WTC11 (cell line): ENCODE data around the gene ZNF583. TPM values are rescaled to one million over a fixed set of nuclear protein-coding genes. Genes with fewer than 3 reads are reported as not detected.

ENCODE experiments used
- ATAC-seq: fragments of 200-7000 bp; cut with Tn5 transposase; 2 replicates; pipeline ENCODE4 v1.10.0; 2021; ENCODE audit warnings: mild to moderate bottlenecking, moderate library complexity
- CTCF ChIA-PET: fragments of 300-600 bp; sonication (Branson Sonifier 250); formaldehyde crosslinking; loops from one replicate; lab custom pipeline; 2021; ENCODE audit warnings: antibody characterized with exemption; lab: Charles Lee
- POLR2A ChIA-PET: fragments of 350-600 bp; sonication (Branson Sonifier 250); formaldehyde crosslinking; loops from one replicate; lab custom pipeline; 2021; ENCODE audit warnings: antibody characterized with exemption; lab: Charles Lee
- DNase-seq: peaks from one replicate; pipeline ENCODE4 v3.0.0; 2021; ENCODE audit warnings: low spot score
- H3K27ac Mint-ChIP-seq: 2 replicates; pipeline ENCODE4 v1.8.0; 2021; ENCODE audit warnings: mixed read lengths
- H3K27me3 Mint-ChIP-seq: 2 replicates; pipeline ENCODE4 v1.8.0; 2021; ENCODE audit warnings: low read depth, mild to moderate bottlenecking, moderate library complexity, mixed read lengths
- H3K36me3 Mint-ChIP-seq: 2 replicates; pipeline ENCODE4 v1.8.0; 2021; ENCODE audit warnings: mixed read lengths
- H3K4me1 Mint-ChIP-seq: 2 replicates; pipeline ENCODE4 v1.8.0; 2022; ENCODE audit warnings: mixed read lengths
- H3K4me3 Mint-ChIP-seq: 2 replicates; pipeline ENCODE4 v1.8.0; 2021; ENCODE audit warnings: mild to moderate bottlenecking, moderate library complexity, mixed read lengths
- H3K9me3 Mint-ChIP-seq: 2 replicates; pipeline ENCODE4 v1.8.0; 2021; ENCODE audit warnings: mixed read lengths
- ATF1 ChIP-seq: sonication (generic); formaldehyde crosslinking; IDR thresholded peaks from 2 replicates; pipeline ENCODE4 v1.8.1; 2023; ENCODE audit warnings: mild to moderate bottlenecking, moderate library complexity, missing genetic modification reagents
- ETV6 ChIP-seq: sonication (generic); formaldehyde crosslinking; IDR thresholded peaks from 2 replicates; pipeline ENCODE4 v1.8.1; 2022; ENCODE audit warnings: mild to moderate bottlenecking, missing genetic modification reagents
- KAT7 ChIP-seq: sonication (generic); formaldehyde crosslinking; IDR thresholded peaks from 2 replicates; pipeline ENCODE4 v1.8.1; 2023; ENCODE audit warnings: missing genetic modification reagents, mild to moderate bottlenecking, borderline replicate concordance
- RORB ChIP-seq: fragments of 250-450 bp; sonication (Bioruptor Pico); IDR thresholded peaks from 2 replicates; pipeline ENCODE4 v1.9.0; 2021; ENCODE audit warnings: mild to moderate bottlenecking
- TEAD1 ChIP-seq: sonication (generic); formaldehyde crosslinking; IDR thresholded peaks from 2 replicates; pipeline ENCODE4 v1.8.0; 2022; ENCODE audit warnings: mild to moderate bottlenecking, missing genetic modification reagents
- ZNF121 ChIP-seq: sonication (generic); formaldehyde crosslinking; IDR thresholded peaks from 2 replicates; pipeline ENCODE4 v1.8.0; 2023; ENCODE audit warnings: missing genetic modification reagents
- ZNF232 ChIP-seq: sonication (generic); formaldehyde crosslinking; IDR thresholded peaks from 2 replicates; pipeline ENCODE4 v1.8.0; 2022; ENCODE audit warnings: mild to moderate bottlenecking, missing genetic modification reagents
- ZNF416 ChIP-seq: fragments of 250-450 bp; sonication (Bioruptor Pico); IDR thresholded peaks from 2 replicates; pipeline ENCODE4 v1.9.0; 2021; ENCODE audit warnings: mild to moderate bottlenecking, inconsistent platforms
- total RNA-seq: library from RNA; stranded (reverse); gene quantifications from 3 replicates; pipeline ENCODE4 v1.2.3, GENCODE V29; 2021
- TF ChIP-seq, protein P1 (sequence below): sonication (generic); formaldehyde crosslinking; IDR thresholded peaks from 2 replicates; pipeline ENCODE4 v1.8.0; 2022; ENCODE audit warnings: mild to moderate bottlenecking, missing genetic modification reagents
- TF ChIP-seq, protein P2 (sequence below): sonication (generic); formaldehyde crosslinking; IDR thresholded peaks from 2 replicates; pipeline ENCODE4 v1.8.1; 2023; ENCODE audit warnings: mild to moderate bottlenecking, missing genetic modification reagents
- TF ChIP-seq, protein P3 (sequence below): fragments of 250-450 bp; sonication (Bioruptor Pico); IDR thresholded peaks from 2 replicates; pipeline ENCODE4 v1.8.0; 2021; ENCODE audit warnings: mild to moderate bottlenecking
- TF ChIP-seq, protein P4 (sequence below): fragments of 250-450 bp; sonication (Bioruptor Pico); IDR thresholded peaks from 2 replicates; pipeline ENCODE4 v1.9.0; 2021; ENCODE audit warnings: mild to moderate bottlenecking, borderline replicate concordance
- TF ChIP-seq, protein P5 (sequence below): fragments of 200-600 bp; IDR thresholded peaks from 2 replicates; pipeline ENCODE4 v1.8.0; 2022; ENCODE audit warnings: antibody characterized with exemption
- TF ChIP-seq, protein P6 (sequence below): sonication (generic); formaldehyde crosslinking; IDR thresholded peaks from 2 replicates; pipeline ENCODE4 v1.8.0; 2022; ENCODE audit warnings: mild to moderate bottlenecking, missing genetic modification reagents
- TF ChIP-seq, protein P7 (sequence below): sonication (generic); formaldehyde crosslinking; IDR thresholded peaks from 2 replicates; pipeline ENCODE4 v1.8.0; 2023; ENCODE audit warnings: mild to moderate bottlenecking, missing genetic modification reagents
- TF ChIP-seq, protein P8 (sequence below): fragments of 250-450 bp; sonication (Bioruptor Pico); IDR thresholded peaks from 2 replicates; pipeline ENCODE4 v1.9.0; 2021; ENCODE audit warnings: moderate library complexity, mild to moderate bottlenecking, inconsistent platforms, borderline replicate concordance
- TF ChIP-seq, protein P9 (sequence below): sonication (generic); formaldehyde crosslinking; conservative IDR thresholded peaks from 2 replicates; pipeline ENCODE4 v1.8.1; 2022; ENCODE audit warnings: mild to moderate bottlenecking, missing genetic modification reagents

ZNF583 gene
- total RNA-seq, 1 experiment from 2014 or later, result 2.3 TPM

DNA sequence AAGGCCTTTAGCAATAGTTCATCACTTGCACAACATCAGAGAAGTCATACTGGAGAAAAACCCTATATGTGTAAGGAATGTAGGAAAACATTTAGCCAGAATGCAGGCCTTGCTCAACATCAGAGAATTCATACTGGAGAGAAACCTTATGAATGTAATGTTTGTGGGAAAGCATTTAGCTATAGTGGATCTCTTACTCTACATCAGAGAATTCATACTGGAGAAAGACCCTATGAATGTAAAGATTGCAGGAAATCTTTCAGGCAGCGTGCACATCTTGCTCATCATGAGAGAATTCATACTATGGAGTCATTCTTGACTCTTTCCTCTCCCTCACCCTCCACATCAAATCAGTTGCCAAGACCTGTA, 19.8 kb downstream of the ZNF583 start:
- ChIA-PET CTCF (no interaction called here), POLR2A (no interaction called here)
- Mint-ChIP-seq H3K27me3 (peaks cover 19% of the 10 kb centered on the region), H3K4me1 (no peaks in the 10 kb centered on the region), H3K9me3 (peaks cover 87% of the 10 kb centered on the region), H3K4me3 (no peak overlapping the region), H3K36me3 (peaks cover 83% of the 10 kb centered on the region), H3K27ac (no peak overlapping the region)
- TF ChIP-seq, protein P1, sequence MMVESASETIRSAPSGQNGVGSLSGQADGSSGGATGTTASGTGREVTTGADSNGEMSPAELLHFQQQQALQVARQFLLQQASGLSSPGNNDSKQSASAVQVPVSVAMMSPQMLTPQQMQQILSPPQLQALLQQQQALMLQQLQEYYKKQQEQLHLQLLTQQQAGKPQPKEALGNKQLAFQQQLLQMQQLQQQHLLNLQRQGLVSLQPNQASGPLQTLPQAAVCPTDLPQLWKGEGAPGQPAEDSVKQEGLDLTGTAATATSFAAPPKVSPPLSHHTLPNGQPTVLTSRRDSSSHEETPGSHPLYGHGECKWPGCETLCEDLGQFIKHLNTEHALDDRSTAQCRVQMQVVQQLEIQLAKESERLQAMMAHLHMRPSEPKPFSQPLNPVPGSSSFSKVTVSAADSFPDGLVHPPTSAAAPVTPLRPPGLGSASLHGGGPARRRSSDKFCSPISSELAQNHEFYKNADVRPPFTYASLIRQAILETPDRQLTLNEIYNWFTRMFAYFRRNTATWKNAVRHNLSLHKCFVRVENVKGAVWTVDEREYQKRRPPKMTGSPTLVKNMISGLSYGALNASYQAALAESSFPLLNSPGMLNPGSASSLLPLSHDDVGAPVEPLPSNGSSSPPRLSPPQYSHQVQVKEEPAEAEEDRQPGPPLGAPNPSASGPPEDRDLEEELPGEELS (CRISPR knock-in tag), result no peak
- TF ChIP-seq ZNF232 (CRISPR knock-in tag), result no peak
- TF ChIP-seq, protein P2, sequence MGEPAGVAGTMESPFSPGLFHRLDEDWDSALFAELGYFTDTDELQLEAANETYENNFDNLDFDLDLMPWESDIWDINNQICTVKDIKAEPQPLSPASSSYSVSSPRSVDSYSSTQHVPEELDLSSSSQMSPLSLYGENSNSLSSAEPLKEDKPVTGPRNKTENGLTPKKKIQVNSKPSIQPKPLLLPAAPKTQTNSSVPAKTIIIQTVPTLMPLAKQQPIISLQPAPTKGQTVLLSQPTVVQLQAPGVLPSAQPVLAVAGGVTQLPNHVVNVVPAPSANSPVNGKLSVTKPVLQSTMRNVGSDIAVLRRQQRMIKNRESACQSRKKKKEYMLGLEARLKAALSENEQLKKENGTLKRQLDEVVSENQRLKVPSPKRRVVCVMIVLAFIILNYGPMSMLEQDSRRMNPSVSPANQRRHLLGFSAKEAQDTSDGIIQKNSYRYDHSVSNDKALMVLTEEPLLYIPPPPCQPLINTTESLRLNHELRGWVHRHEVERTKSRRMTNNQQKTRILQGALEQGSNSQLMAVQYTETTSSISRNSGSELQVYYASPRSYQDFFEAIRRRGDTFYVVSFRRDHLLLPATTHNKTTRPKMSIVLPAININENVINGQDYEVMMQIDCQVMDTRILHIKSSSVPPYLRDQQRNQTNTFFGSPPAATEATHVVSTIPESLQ (CRISPR knock-in tag), result no peak
- no peak for TF ChIP-seq TEAD1 (CRISPR knock-in tag)
- TF ChIP-seq, protein P3, sequence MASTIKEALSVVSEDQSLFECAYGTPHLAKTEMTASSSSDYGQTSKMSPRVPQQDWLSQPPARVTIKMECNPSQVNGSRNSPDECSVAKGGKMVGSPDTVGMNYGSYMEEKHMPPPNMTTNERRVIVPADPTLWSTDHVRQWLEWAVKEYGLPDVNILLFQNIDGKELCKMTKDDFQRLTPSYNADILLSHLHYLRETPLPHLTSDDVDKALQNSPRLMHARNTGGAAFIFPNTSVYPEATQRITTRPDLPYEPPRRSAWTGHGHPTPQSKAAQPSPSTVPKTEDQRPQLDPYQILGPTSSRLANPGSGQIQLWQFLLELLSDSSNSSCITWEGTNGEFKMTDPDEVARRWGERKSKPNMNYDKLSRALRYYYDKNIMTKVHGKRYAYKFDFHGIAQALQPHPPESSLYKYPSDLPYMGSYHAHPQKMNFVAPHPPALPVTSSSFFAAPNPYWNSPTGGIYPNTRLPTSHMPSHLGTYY (CRISPR knock-in tag), result no peak
- TF ChIP-seq, protein P4, sequence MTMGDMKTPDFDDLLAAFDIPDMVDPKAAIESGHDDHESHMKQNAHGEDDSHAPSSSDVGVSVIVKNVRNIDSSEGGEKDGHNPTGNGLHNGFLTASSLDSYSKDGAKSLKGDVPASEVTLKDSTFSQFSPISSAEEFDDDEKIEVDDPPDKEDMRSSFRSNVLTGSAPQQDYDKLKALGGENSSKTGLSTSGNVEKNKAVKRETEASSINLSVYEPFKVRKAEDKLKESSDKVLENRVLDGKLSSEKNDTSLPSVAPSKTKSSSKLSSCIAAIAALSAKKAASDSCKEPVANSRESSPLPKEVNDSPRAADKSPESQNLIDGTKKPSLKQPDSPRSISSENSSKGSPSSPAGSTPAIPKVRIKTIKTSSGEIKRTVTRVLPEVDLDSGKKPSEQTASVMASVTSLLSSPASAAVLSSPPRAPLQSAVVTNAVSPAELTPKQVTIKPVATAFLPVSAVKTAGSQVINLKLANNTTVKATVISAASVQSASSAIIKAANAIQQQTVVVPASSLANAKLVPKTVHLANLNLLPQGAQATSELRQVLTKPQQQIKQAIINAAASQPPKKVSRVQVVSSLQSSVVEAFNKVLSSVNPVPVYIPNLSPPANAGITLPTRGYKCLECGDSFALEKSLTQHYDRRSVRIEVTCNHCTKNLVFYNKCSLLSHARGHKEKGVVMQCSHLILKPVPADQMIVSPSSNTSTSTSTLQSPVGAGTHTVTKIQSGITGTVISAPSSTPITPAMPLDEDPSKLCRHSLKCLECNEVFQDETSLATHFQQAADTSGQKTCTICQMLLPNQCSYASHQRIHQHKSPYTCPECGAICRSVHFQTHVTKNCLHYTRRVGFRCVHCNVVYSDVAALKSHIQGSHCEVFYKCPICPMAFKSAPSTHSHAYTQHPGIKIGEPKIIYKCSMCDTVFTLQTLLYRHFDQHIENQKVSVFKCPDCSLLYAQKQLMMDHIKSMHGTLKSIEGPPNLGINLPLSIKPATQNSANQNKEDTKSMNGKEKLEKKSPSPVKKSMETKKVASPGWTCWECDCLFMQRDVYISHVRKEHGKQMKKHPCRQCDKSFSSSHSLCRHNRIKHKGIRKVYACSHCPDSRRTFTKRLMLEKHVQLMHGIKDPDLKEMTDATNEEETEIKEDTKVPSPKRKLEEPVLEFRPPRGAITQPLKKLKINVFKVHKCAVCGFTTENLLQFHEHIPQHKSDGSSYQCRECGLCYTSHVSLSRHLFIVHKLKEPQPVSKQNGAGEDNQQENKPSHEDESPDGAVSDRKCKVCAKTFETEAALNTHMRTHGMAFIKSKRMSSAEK (CRISPR knock-in tag), result no peak
- no peak for TF ChIP-seq RORB (CRISPR knock-in tag)
- TF ChIP-seq, protein P5, sequence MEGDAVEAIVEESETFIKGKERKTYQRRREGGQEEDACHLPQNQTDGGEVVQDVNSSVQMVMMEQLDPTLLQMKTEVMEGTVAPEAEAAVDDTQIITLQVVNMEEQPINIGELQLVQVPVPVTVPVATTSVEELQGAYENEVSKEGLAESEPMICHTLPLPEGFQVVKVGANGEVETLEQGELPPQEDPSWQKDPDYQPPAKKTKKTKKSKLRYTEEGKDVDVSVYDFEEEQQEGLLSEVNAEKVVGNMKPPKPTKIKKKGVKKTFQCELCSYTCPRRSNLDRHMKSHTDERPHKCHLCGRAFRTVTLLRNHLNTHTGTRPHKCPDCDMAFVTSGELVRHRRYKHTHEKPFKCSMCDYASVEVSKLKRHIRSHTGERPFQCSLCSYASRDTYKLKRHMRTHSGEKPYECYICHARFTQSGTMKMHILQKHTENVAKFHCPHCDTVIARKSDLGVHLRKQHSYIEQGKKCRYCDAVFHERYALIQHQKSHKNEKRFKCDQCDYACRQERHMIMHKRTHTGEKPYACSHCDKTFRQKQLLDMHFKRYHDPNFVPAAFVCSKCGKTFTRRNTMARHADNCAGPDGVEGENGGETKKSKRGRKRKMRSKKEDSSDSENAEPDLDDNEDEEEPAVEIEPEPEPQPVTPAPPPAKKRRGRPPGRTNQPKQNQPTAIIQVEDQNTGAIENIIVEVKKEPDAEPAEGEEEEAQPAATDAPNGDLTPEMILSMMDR, result no peak
- TF ChIP-seq, protein P6, sequence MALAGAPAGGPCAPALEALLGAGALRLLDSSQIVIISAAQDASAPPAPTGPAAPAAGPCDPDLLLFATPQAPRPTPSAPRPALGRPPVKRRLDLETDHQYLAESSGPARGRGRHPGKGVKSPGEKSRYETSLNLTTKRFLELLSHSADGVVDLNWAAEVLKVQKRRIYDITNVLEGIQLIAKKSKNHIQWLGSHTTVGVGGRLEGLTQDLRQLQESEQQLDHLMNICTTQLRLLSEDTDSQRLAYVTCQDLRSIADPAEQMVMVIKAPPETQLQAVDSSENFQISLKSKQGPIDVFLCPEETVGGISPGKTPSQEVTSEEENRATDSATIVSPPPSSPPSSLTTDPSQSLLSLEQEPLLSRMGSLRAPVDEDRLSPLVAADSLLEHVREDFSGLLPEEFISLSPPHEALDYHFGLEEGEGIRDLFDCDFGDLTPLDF (CRISPR knock-in tag), result no peak
- no peak for TF ChIP-seq ATF1
- TF ChIP-seq, protein P7, sequence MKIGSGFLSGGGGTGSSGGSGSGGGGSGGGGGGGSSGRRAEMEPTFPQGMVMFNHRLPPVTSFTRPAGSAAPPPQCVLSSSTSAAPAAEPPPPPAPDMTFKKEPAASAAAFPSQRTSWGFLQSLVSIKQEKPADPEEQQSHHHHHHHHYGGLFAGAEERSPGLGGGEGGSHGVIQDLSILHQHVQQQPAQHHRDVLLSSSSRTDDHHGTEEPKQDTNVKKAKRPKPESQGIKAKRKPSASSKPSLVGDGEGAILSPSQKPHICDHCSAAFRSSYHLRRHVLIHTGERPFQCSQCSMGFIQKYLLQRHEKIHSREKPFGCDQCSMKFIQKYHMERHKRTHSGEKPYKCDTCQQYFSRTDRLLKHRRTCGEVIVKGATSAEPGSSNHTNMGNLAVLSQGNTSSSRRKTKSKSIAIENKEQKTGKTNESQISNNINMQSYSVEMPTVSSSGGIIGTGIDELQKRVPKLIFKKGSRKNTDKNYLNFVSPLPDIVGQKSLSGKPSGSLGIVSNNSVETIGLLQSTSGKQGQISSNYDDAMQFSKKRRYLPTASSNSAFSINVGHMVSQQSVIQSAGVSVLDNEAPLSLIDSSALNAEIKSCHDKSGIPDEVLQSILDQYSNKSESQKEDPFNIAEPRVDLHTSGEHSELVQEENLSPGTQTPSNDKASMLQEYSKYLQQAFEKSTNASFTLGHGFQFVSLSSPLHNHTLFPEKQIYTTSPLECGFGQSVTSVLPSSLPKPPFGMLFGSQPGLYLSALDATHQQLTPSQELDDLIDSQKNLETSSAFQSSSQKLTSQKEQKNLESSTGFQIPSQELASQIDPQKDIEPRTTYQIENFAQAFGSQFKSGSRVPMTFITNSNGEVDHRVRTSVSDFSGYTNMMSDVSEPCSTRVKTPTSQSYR, result no peak
- TF ChIP-seq, protein P8, sequence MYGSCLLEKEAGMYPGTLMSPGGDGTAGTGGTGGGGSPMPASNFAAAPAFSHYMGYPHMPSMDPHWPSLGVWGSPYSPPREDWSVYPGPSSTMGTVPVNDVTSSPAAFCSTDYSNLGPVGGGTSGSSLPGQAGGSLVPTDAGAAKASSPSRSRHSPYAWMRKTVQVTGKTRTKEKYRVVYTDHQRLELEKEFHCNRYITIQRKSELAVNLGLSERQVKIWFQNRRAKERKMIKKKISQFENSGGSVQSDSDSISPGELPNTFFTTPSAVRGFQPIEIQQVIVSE, result no peak
- no peak for TF ChIP-seq ZNF416 (CRISPR knock-in tag)
- no peak for TF ChIP-seq ZNF121 (CRISPR knock-in tag)
- no peak for TF ChIP-seq ETV6
- TF ChIP-seq, protein P9, sequence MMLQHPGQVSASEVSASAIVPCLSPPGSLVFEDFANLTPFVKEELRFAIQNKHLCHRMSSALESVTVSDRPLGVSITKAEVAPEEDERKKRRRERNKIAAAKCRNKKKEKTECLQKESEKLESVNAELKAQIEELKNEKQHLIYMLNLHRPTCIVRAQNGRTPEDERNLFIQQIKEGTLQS (CRISPR knock-in tag), result no peak
- TF ChIP-seq KAT7, result no peak
- ATAC-seq (no peak), DNase-seq (no peak)
